K562 (cell line): ENCODE measurements around the gene PTPRF. TPM values are rescaled to one million over a fixed set of nuclear protein-coding genes. Genes with fewer than 3 reads are reported as not detected.

Experiments
- ARID1B ChIP-seq: fragments of 450-650 bp; IDR thresholded peaks from 2 replicates; pipeline ENCODE4 v1.6.1; 2016; ENCODE audit warnings: antibody characterized with exemption, mild to moderate bottlenecking, inconsistent platforms
- FOSL1 ChIP-seq: fragments of 200-800 bp; sonication (Bioruptor generic); conservative IDR thresholded peaks from 2 replicates; pipeline ENCODE4 v1.6.1; 2016; ENCODE audit warnings: missing genetic modification characterization, missing compliant biosample characterization
- FOXK2 ChIP-seq, 2 experiments: fragments of 450-650 bp; IDR thresholded peaks in 1 of 2; conservative IDR thresholded peaks in 1 of 2; 2 replicates each; pipeline ENCODE4 v1.6.1; 2016; ENCODE audit warnings: low read depth in 2 of 2, mild to moderate bottlenecking in 1 of 2
- KDM4B ChIP-seq, 2 experiments: fragments of 450-650 bp in 1 of 2; sonication (generic) in 1 of 2; IDR thresholded peaks; 2 replicates each; pipeline ENCODE4 v1.6.1; 2016 to 2017; ENCODE audit warnings: borderline replicate concordance in 2 of 2, antibody characterized with exemption in 1 of 2, low read depth in 1 of 2, mild to moderate bottlenecking in 1 of 2
- SLC30A9 ChIP-seq: fragments of 250-450 bp; sonication (Bioruptor Pico); IDR thresholded peaks from 2 replicates; pipeline ENCODE4 v1.8.0; 2022; ENCODE audit warnings: mild to moderate bottlenecking, moderate library complexity
- SMARCE1 ChIP-seq: fragments of 450-650 bp; IDR thresholded peaks from 2 replicates; pipeline ENCODE4 v1.7.1; 2016; ENCODE audit warnings: mild to moderate bottlenecking
- SNIP1 ChIP-seq: fragments of 450-650 bp; IDR thresholded peaks from 2 replicates; pipeline ENCODE4 v1.7.1; 2017; ENCODE audit warnings: low read depth, mild to moderate bottlenecking
- TAF7 ChIP-seq: fragments of 450-650 bp; IDR thresholded peaks from 2 replicates; pipeline ENCODE4 v1.6.1; 2016; ENCODE audit warnings: missing genetic modification characterization, missing compliant biosample characterization
- polyA plus RNA-seq, 8 experiments: library from polyadenylated mRNA; depleted of rRNA in 4 of 8; stranded (reverse) in 5 of 8; unstranded in 3 of 8; fragments of >200 nt; fragmentation: Nextera tagmentation in 2 of 8; fragmentation: Illumina TruSeq in 1 of 8; extraction: Ambion mirVana in 2 of 8; extraction: Trizol in 1 of 8; gene quantifications; 2 replicates each; pipeline versions ENCODE4 v1.2.1 to v1.2.3, GENCODE V29; 2011 to 2014; ENCODE audit warnings: inconsistent platforms in 1 of 8, missing spikeins in 1 of 8
- total RNA-seq, 7 experiments: library from RNA; depleted of rRNA in 6 of 7; stranded (reverse); fragments of >200 nt in 6 of 7; fragmentation: Illumina TruSeq in 2 of 7; extraction: Trizol in 2 of 7; gene quantifications; 2 replicates each; pipeline versions ENCODE4 v1.2.1 to v1.2.3, GENCODE V29; 2011 to 2021; ENCODE audit warnings: low replicate concordance in 1 of 7
- TF ChIP-seq, protein P1 (sequence below): fragments of 450-650 bp; IDR thresholded peaks from 2 replicates; pipeline ENCODE4 v1.6.1; 2016; ENCODE audit warnings: mild to moderate bottlenecking, moderate library complexity
- TF ChIP-seq, protein P2 (sequence below): fragments of 450-650 bp; conservative IDR thresholded peaks from 2 replicates; pipeline ENCODE4 v1.6.1; 2016; ENCODE audit warnings: missing genetic modification characterization, low read depth, mild to moderate bottlenecking, missing compliant biosample characterization, moderate library complexity
- TF ChIP-seq, protein P3 (sequence below): sonication (generic); formaldehyde crosslinking; IDR thresholded peaks from 2 replicates; pipeline ENCODE4 v1.9.0; 2022; ENCODE audit warnings: mild to moderate bottlenecking, missing genetic modification reagents
- TF ChIP-seq, protein P4 (sequence below): sonication (generic); formaldehyde crosslinking; IDR thresholded peaks from 2 replicates; pipeline ENCODE4 v1.5.0; 2020; ENCODE audit warnings: missing genetic modification reagents

Gene PTPRF
- total and polyA plus RNA-seq, 9 of the 15 experiments (the other 6 are each of a cell fraction or from before 2014, with no cell fraction given): 0.13 to 4.3 (median 1.1) TPM

DNA sequence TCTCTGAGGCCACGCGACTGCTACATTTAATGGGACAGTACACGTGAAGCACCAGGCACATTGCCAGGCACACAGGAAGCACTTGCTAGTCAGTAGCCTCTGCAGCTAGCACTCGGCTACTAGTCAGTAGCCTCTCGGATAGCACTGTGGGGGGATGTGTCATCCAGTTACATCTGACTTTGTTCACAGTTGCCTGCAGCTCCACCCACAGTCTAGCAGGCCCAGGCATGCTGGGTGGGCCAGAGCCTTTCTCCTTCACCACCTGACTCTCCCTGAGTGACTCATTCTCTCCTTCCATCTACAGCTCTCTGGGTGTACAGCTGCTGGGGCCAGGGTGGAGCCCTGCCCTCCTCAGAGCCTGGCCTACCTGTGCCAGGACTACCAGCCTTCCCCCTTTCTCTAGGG, 51.5 kb downstream of the PTPRF start (continued):
- TF ChIP-seq, protein P1, sequence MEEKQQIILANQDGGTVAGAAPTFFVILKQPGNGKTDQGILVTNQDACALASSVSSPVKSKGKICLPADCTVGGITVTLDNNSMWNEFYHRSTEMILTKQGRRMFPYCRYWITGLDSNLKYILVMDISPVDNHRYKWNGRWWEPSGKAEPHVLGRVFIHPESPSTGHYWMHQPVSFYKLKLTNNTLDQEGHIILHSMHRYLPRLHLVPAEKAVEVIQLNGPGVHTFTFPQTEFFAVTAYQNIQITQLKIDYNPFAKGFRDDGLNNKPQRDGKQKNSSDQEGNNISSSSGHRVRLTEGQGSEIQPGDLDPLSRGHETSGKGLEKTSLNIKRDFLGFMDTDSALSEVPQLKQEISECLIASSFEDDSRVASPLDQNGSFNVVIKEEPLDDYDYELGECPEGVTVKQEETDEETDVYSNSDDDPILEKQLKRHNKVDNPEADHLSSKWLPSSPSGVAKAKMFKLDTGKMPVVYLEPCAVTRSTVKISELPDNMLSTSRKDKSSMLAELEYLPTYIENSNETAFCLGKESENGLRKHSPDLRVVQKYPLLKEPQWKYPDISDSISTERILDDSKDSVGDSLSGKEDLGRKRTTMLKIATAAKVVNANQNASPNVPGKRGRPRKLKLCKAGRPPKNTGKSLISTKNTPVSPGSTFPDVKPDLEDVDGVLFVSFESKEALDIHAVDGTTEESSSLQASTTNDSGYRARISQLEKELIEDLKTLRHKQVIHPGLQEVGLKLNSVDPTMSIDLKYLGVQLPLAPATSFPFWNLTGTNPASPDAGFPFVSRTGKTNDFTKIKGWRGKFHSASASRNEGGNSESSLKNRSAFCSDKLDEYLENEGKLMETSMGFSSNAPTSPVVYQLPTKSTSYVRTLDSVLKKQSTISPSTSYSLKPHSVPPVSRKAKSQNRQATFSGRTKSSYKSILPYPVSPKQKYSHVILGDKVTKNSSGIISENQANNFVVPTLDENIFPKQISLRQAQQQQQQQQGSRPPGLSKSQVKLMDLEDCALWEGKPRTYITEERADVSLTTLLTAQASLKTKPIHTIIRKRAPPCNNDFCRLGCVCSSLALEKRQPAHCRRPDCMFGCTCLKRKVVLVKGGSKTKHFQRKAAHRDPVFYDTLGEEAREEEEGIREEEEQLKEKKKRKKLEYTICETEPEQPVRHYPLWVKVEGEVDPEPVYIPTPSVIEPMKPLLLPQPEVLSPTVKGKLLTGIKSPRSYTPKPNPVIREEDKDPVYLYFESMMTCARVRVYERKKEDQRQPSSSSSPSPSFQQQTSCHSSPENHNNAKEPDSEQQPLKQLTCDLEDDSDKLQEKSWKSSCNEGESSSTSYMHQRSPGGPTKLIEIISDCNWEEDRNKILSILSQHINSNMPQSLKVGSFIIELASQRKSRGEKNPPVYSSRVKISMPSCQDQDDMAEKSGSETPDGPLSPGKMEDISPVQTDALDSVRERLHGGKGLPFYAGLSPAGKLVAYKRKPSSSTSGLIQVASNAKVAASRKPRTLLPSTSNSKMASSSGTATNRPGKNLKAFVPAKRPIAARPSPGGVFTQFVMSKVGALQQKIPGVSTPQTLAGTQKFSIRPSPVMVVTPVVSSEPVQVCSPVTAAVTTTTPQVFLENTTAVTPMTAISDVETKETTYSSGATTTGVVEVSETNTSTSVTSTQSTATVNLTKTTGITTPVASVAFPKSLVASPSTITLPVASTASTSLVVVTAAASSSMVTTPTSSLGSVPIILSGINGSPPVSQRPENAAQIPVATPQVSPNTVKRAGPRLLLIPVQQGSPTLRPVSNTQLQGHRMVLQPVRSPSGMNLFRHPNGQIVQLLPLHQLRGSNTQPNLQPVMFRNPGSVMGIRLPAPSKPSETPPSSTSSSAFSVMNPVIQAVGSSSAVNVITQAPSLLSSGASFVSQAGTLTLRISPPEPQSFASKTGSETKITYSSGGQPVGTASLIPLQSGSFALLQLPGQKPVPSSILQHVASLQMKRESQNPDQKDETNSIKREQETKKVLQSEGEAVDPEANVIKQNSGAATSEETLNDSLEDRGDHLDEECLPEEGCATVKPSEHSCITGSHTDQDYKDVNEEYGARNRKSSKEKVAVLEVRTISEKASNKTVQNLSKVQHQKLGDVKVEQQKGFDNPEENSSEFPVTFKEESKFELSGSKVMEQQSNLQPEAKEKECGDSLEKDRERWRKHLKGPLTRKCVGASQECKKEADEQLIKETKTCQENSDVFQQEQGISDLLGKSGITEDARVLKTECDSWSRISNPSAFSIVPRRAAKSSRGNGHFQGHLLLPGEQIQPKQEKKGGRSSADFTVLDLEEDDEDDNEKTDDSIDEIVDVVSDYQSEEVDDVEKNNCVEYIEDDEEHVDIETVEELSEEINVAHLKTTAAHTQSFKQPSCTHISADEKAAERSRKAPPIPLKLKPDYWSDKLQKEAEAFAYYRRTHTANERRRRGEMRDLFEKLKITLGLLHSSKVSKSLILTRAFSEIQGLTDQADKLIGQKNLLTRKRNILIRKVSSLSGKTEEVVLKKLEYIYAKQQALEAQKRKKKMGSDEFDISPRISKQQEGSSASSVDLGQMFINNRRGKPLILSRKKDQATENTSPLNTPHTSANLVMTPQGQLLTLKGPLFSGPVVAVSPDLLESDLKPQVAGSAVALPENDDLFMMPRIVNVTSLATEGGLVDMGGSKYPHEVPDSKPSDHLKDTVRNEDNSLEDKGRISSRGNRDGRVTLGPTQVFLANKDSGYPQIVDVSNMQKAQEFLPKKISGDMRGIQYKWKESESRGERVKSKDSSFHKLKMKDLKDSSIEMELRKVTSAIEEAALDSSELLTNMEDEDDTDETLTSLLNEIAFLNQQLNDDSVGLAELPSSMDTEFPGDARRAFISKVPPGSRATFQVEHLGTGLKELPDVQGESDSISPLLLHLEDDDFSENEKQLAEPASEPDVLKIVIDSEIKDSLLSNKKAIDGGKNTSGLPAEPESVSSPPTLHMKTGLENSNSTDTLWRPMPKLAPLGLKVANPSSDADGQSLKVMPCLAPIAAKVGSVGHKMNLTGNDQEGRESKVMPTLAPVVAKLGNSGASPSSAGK: no peak
- TF ChIP-seq, protein P2, sequence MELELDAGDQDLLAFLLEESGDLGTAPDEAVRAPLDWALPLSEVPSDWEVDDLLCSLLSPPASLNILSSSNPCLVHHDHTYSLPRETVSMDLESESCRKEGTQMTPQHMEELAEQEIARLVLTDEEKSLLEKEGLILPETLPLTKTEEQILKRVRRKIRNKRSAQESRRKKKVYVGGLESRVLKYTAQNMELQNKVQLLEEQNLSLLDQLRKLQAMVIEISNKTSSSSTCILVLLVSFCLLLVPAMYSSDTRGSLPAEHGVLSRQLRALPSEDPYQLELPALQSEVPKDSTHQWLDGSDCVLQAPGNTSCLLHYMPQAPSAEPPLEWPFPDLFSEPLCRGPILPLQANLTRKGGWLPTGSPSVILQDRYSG: no peak
- TF ChIP-seq, protein P3, sequence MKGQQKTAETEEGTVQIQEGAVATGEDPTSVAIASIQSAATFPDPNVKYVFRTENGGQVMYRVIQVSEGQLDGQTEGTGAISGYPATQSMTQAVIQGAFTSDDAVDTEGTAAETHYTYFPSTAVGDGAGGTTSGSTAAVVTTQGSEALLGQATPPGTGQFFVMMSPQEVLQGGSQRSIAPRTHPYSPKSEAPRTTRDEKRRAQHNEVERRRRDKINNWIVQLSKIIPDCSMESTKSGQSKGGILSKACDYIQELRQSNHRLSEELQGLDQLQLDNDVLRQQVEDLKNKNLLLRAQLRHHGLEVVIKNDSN (CRISPR knock-in tag): peak; percentile 69
- TF ChIP-seq, protein P4, sequence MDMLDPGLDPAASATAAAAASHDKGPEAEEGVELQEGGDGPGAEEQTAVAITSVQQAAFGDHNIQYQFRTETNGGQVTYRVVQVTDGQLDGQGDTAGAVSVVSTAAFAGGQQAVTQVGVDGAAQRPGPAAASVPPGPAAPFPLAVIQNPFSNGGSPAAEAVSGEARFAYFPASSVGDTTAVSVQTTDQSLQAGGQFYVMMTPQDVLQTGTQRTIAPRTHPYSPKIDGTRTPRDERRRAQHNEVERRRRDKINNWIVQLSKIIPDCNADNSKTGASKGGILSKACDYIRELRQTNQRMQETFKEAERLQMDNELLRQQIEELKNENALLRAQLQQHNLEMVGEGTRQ (CRISPR knock-in tag): no peak
- TF ChIP-seq FOSL1 (tag): peak; percentile 97
- TF ChIP-seq TAF7 (tag): no peak
- no peak for TF ChIP-seq SNIP1
- TF ChIP-seq SMARCE1: 0 out of 2 replicates have a peak, but pooled peaks have one; percentile 49
- no peak for TF ChIP-seq SLC30A9 (CRISPR knock-in tag)
- peak; percentile 45; the same call in 1 of the 2 replicates for TF ChIP-seq ARID1B
- TF ChIP-seq KDM4B (IDR thresholded peaks at IDR 0.05; ENCODE audit: borderline replicate concordance in 2 of 2, low read depth in 1 of 2): no peak
- TF ChIP-seq FOXK2 (conservative IDR thresholded peaks at IDR 0.05 in 1 of 2, IDR thresholded peaks at IDR 0.05 in 1 of 2; ENCODE audit: low read depth in 2 of 2): no peak
